HCT116 (cell line): Measurements from ENCODE around the gene RAD18. TPM values are rescaled to one million over a fixed set of nuclear protein-coding genes. Genes with fewer than 3 reads are reported as not detected.

ENCODE experiments used
- ATAC-seq: fragments of 200-7000 bp; cut with Tn5 transposase; 2 replicates; pipeline ENCODE4 v1.9.1; 2020; ENCODE audit warnings: mild to moderate bottlenecking, moderate library complexity
- BruUV-seq: library from RNA; stranded (reverse); fragments of 400-500 nt; replicated peaks from 2 replicates; lab custom pipeline; 2021; lab: Mats Ljungman, UMichigan
- CTCF ChIA-PET: fragments of 300-600 bp; sonication (Branson Sonifier 250); formaldehyde crosslinking; loops from one replicate; lab custom pipeline; 2021; ENCODE audit warnings: antibody characterized with exemption; lab: Charles Lee
- POLR2A ChIA-PET: fragments of 300-600, 350-600 bp; sonication (Branson Sonifier 250); formaldehyde crosslinking; loops from one replicate; lab custom pipeline; 2021; ENCODE audit warnings: antibody characterized with exemption; lab: Charles Lee
- RAD21 ChIA-PET, 2 experiments: fragments of 300-600 bp; sonication (Branson Sonifier 250); formaldehyde crosslinking; loops; one replicate each; lab custom pipeline; 2023; ENCODE audit warnings: low total read pairs in 2 of 2; ENCODE audit not compliant: uncharacterized antibody in 2 of 2, unreplicated experiment in 2 of 2, low non-redundant PET in 1 of 2; lab: Charles Lee
- DNase-seq: peaks from one replicate; pipeline ENCODE4 v3.0.0-alpha.2; 2010; ENCODE audit warnings: low read depth, low spot score
- H2AFZ ChIP-seq: fragments of 200-600 bp; shearing (Covaris generic), sonication (generic); 2 replicates; pipeline ENCODE4 v1.6.1; 2017; ENCODE audit warnings: low read depth, mixed run types, mixed read lengths, antibody characterized with exemption, low read length; ENCODE audit not compliant: poor library complexity, severe bottlenecking
- H3K27ac ChIP-seq: 2 replicates; pipeline ENCODE4 v1.5.1; 2012; ENCODE audit warnings: low read depth, low read length
- H3K27me3 ChIP-seq: fragments of 200-600 bp; sonication (generic); 2 replicates; pipeline ENCODE4 v1.6.1; 2016; ENCODE audit warnings: mixed run types, low read length, mixed read lengths; ENCODE audit not compliant: insufficient read depth
- H3K36me3 ChIP-seq, 2 experiments: fragments of 200-500 bp in 1 of 2; fragments of 200-600 bp in 1 of 2; sonication (Bioruptor generic) in 1 of 2; sonication (generic) in 1 of 2; 2 replicates each; pipeline versions ENCODE4 v1.5.1 to v1.6.1; 2014 to 2016; ENCODE audit warnings: low read length in 2 of 2, inconsistent platforms in 1 of 2, mixed read lengths in 1 of 2, mixed run types in 1 of 2; ENCODE audit not compliant: insufficient read depth in 2 of 2, control insufficient read depth in 1 of 2
- H3K4me1 ChIP-seq, 2 experiments: fragments of 200-600 bp in 1 of 2; sonication (generic) in 1 of 2; 2 replicates each; pipeline versions ENCODE4 v1.5.1 to v1.6.1; 2012 to 2017; ENCODE audit warnings: low read length in 2 of 2, inconsistent platforms in 1 of 2, mild to moderate bottlenecking in 1 of 2, mixed read lengths in 1 of 2, mixed run types in 1 of 2, moderate library complexity in 1 of 2; ENCODE audit not compliant: insufficient read depth in 2 of 2, control insufficient read depth in 1 of 2
- H3K4me2 ChIP-seq: fragments of 200-600 bp; sonication (generic); 2 replicates; pipeline ENCODE4 v1.6.1; 2017; ENCODE audit warnings: mixed run types, low read length, mixed read lengths
- H3K4me3 ChIP-seq, 2 experiments: fragments of 200-600 bp in 1 of 2; sonication (generic) in 1 of 2; replicated peaks in 1 of 2; 2 replicates each; pipeline ENCODE4 v1.5.1; 2011 to 2016; ENCODE audit warnings: low read length in 2 of 2, control low read depth in 1 of 2, low read depth in 1 of 2, mild to moderate bottlenecking in 1 of 2, mixed read lengths in 1 of 2, mixed run types in 1 of 2
- H3K79me2 ChIP-seq: fragments of 200-600 bp; sonication (generic); 2 replicates; pipeline ENCODE4 v1.6.1; 2017; ENCODE audit warnings: mild to moderate bottlenecking, mixed run types, low read length, moderate library complexity, mixed read lengths; ENCODE audit not compliant: insufficient read depth
- H3K9ac ChIP-seq: fragments of 200-600 bp; sonication (generic); 2 replicates; pipeline ENCODE4 v1.6.1; 2016; ENCODE audit warnings: low read length, mixed read lengths
- H3K9me2 ChIP-seq: fragments of 200-600 bp; sonication (generic), shearing (Covaris generic); 2 replicates; pipeline ENCODE4 v1.6.1; 2017; ENCODE audit warnings: mixed run types, mild to moderate bottlenecking, moderate library complexity; ENCODE audit not compliant: insufficient read depth
- H3K9me3 ChIP-seq, 2 experiments: fragments of 200-500 bp in 1 of 2; fragments of 200-600 bp in 1 of 2; sonication (Bioruptor generic) in 1 of 2; sonication (generic) in 1 of 2; 2 replicates each; pipeline ENCODE4 v1.6.1; 2014 to 2017; ENCODE audit warnings: low read length in 2 of 2, mixed read lengths in 2 of 2, inconsistent platforms in 1 of 2, low read depth in 1 of 2, mild to moderate bottlenecking in 1 of 2, mixed run types in 1 of 2, moderate library complexity in 1 of 2; ENCODE audit not compliant: control insufficient read depth in 1 of 2, insufficient read depth in 1 of 2
- H4K20me1 ChIP-seq: fragments of 200-600 bp; sonication (generic), shearing (Covaris generic); 2 replicates; pipeline ENCODE4 v1.6.1; 2017; ENCODE audit warnings: mixed run types, mild to moderate bottlenecking, moderate library complexity; ENCODE audit not compliant: insufficient read depth
- ATF3 ChIP-seq: IDR thresholded peaks from 2 replicates; pipeline ENCODE4 v1.6.1; 2012
- CBX3 ChIP-seq: IDR thresholded peaks from 2 replicates; pipeline ENCODE4 v1.6.1; 2012; ENCODE audit warnings: low read depth
- EGR1 ChIP-seq: IDR thresholded peaks from 2 replicates; pipeline ENCODE4 v1.6.1; 2012; ENCODE audit warnings: low read depth
- ELF1 ChIP-seq: IDR thresholded peaks from 2 replicates; pipeline ENCODE4 v1.6.1; 2012; ENCODE audit warnings: low read depth, borderline replicate concordance
- EZH2 ChIP-seq: fragments of 200-600 bp; sonication (generic); IDR thresholded peaks from 2 replicates; pipeline ENCODE4 v1.6.1; 2017; ENCODE audit warnings: antibody characterized with exemption, mixed run types
- JUND ChIP-seq: IDR thresholded peaks from 2 replicates; pipeline ENCODE4 v1.6.1; 2012
- POLR2AphosphoS5 ChIP-seq: IDR thresholded peaks from 2 replicates; pipeline ENCODE4 v1.6.1; 2011; ENCODE audit warnings: mild to moderate bottlenecking, low read depth, low read length, moderate library complexity
- RAD21 ChIP-seq: IDR thresholded peaks from 2 replicates; pipeline ENCODE4 v1.6.1; 2012; ENCODE audit warnings: low read depth, mild to moderate bottlenecking
- SIN3A ChIP-seq: IDR thresholded peaks from 2 replicates; pipeline ENCODE4 v1.6.1; 2012; ENCODE audit warnings: low read depth
- SP1 ChIP-seq: IDR thresholded peaks from 2 replicates; pipeline ENCODE4 v1.6.1; 2012; ENCODE audit warnings: low read depth
- SRF ChIP-seq: IDR thresholded peaks from 2 replicates; pipeline ENCODE4 v1.6.1; 2012; ENCODE audit warnings: low read depth
- ZBTB33 ChIP-seq: IDR thresholded peaks from 2 replicates; pipeline ENCODE4 v1.6.1; 2011; ENCODE audit warnings: mild to moderate bottlenecking, low read length, moderate library complexity; ENCODE audit not compliant: insufficient replicate concordance; ENCODE audit errors: extremely low read depth
- intact Hi-C: fragments of 100-400 bp; cut with micrococcal nuclease; formaldehyde crosslinking; loops from 2 replicates; pipeline ENCODE4 v1.10.0; 2022
- total RNA-seq: library from RNA; stranded (reverse); gene quantifications from one replicate; pipeline ENCODE4 v1.2.1, GENCODE V29; 2021; ENCODE audit not compliant: unreplicated experiment
- TF ChIP-seq, protein P1 (sequence below): IDR thresholded peaks from 2 replicates; pipeline ENCODE4 v1.6.1; 2012; ENCODE audit warnings: low read depth

The RAD18 gene
- total RNA-seq, 1 experiment from 2014 or later: 28.7 TPM

DNA sequence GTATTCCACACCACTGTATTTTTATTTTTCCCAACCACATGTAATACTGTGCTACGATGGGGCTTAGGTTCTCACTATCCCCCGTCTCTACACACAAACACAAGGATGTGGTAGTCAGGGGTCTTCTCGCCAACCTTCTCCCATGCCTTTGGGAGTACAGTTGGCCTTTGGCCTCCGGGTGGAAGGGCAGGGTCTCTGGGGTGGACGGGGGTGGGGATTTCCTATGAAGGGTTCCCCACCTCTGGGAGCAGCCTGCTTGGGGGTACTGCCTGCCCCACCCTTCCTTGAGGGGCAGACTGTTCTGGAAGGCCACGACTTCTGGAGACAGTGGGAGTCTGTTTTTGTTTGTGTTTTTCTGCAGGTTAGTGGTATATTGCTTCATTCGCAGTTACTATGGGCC is 21.3 kb upstream of the RAD18 start:
- Histone ChIP-seq H2AFZ (no peak overlapping the region), H3K9me2 (no peaks in the 10 kb centered on the region), H3K4me2 (no peak overlapping the region), H3K4me1 (no peaks in the 10 kb centered on the region), H3K27me3 (peaks cover 4% of the 10 kb centered on the region; the same call in 1 of the 2 replicates), H3K9ac (no peak overlapping the region), H3K9me3 (no peaks in the 10 kb centered on the region), H3K79me2 (no peaks in the 10 kb centered on the region), H3K27ac (no peak overlapping the region), H3K4me3 (no peak overlapping the region), H3K36me3 (no peaks in the 10 kb centered on the region), H4K20me1 (no peaks in the 10 kb centered on the region)
- intact Hi-C loops: no loop called here
- ChIA-PET POLR2A (no interaction called here), RAD21 (no interaction called here), CTCF (no interaction called here)
- no TSS peak for BruUV-seq
- TF ChIP-seq CBX3 (no peak), POLR2AphosphoS5 (no peak), ZBTB33 (no peak), RAD21 (no peak), SRF (no peak), EZH2 (no peak), SP1 (no peak), SIN3A (no peak), ATF3 (no peak), EGR1 (no peak), ELF1 (no peak), JUND (no peak)
- TF ChIP-seq, protein P1, sequence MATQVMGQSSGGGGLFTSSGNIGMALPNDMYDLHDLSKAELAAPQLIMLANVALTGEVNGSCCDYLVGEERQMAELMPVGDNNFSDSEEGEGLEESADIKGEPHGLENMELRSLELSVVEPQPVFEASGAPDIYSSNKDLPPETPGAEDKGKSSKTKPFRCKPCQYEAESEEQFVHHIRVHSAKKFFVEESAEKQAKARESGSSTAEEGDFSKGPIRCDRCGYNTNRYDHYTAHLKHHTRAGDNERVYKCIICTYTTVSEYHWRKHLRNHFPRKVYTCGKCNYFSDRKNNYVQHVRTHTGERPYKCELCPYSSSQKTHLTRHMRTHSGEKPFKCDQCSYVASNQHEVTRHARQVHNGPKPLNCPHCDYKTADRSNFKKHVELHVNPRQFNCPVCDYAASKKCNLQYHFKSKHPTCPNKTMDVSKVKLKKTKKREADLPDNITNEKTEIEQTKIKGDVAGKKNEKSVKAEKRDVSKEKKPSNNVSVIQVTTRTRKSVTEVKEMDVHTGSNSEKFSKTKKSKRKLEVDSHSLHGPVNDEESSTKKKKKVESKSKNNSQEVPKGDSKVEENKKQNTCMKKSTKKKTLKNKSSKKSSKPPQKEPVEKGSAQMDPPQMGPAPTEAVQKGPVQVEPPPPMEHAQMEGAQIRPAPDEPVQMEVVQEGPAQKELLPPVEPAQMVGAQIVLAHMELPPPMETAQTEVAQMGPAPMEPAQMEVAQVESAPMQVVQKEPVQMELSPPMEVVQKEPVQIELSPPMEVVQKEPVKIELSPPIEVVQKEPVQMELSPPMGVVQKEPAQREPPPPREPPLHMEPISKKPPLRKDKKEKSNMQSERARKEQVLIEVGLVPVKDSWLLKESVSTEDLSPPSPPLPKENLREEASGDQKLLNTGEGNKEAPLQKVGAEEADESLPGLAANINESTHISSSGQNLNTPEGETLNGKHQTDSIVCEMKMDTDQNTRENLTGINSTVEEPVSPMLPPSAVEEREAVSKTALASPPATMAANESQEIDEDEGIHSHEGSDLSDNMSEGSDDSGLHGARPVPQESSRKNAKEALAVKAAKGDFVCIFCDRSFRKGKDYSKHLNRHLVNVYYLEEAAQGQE: no peak
- no peak for ATAC-seq
- no peak for DNase-seq
